Panc1 (cell line): Measurements from ENCODE around the gene SAT2.

Experiments
- POLR2AphosphoS5 ChIP-seq: IDR thresholded peaks from 2 replicates; pipeline ENCODE4 v1.6.1; 2012; ENCODE audit warnings: mild to moderate bottlenecking, low read depth, low read length, moderate library complexity
- TF ChIP-seq, protein P1 (sequence below): fragments of 450-650 bp; IDR thresholded peaks from 2 replicates; pipeline ENCODE4 v1.5.1; 2017; ENCODE audit warnings: mild to moderate bottlenecking
- TF ChIP-seq, protein P2 (sequence below), 2 experiments: IDR thresholded peaks; 2 replicates each; pipeline ENCODE4 v1.6.1; 2011 to 2012; ENCODE audit warnings: low read depth in 2 of 2, control low read depth in 1 of 2, low read length in 1 of 2, mild to moderate bottlenecking in 1 of 2, moderate library complexity in 1 of 2; ENCODE audit not compliant: insufficient read depth in 1 of 2

DNA sequence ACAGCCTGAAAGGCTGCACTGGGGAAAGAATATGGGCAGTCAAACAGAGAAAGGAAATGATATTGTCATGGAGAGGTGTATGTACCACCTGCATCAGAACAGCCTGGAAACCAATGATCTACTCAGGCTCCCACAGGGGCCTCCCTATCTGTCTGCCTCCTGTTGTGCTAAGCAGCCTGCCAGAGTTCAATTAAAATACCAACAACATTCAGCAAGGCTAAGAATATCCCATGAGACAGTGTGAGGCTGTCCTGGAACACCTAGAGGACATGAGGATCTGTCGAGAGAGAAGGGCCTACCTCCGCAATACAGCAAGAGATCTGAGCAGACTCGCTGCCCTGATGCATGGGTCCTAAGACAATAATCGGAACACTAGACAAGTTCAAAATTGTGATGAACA, 21.3 kb downstream of the SAT2 start:
- TF ChIP-seq POLR2AphosphoS5, result no peak
- TF ChIP-seq, protein P1, sequence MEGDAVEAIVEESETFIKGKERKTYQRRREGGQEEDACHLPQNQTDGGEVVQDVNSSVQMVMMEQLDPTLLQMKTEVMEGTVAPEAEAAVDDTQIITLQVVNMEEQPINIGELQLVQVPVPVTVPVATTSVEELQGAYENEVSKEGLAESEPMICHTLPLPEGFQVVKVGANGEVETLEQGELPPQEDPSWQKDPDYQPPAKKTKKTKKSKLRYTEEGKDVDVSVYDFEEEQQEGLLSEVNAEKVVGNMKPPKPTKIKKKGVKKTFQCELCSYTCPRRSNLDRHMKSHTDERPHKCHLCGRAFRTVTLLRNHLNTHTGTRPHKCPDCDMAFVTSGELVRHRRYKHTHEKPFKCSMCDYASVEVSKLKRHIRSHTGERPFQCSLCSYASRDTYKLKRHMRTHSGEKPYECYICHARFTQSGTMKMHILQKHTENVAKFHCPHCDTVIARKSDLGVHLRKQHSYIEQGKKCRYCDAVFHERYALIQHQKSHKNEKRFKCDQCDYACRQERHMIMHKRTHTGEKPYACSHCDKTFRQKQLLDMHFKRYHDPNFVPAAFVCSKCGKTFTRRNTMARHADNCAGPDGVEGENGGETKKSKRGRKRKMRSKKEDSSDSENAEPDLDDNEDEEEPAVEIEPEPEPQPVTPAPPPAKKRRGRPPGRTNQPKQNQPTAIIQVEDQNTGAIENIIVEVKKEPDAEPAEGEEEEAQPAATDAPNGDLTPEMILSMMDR, result no peak
- TF ChIP-seq, protein P2, sequence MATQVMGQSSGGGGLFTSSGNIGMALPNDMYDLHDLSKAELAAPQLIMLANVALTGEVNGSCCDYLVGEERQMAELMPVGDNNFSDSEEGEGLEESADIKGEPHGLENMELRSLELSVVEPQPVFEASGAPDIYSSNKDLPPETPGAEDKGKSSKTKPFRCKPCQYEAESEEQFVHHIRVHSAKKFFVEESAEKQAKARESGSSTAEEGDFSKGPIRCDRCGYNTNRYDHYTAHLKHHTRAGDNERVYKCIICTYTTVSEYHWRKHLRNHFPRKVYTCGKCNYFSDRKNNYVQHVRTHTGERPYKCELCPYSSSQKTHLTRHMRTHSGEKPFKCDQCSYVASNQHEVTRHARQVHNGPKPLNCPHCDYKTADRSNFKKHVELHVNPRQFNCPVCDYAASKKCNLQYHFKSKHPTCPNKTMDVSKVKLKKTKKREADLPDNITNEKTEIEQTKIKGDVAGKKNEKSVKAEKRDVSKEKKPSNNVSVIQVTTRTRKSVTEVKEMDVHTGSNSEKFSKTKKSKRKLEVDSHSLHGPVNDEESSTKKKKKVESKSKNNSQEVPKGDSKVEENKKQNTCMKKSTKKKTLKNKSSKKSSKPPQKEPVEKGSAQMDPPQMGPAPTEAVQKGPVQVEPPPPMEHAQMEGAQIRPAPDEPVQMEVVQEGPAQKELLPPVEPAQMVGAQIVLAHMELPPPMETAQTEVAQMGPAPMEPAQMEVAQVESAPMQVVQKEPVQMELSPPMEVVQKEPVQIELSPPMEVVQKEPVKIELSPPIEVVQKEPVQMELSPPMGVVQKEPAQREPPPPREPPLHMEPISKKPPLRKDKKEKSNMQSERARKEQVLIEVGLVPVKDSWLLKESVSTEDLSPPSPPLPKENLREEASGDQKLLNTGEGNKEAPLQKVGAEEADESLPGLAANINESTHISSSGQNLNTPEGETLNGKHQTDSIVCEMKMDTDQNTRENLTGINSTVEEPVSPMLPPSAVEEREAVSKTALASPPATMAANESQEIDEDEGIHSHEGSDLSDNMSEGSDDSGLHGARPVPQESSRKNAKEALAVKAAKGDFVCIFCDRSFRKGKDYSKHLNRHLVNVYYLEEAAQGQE (IDR thresholded peaks at IDR 0.05; ENCODE audit: insufficient read depth in 1 of 2, low read depth in 2 of 2, low read length in 1 of 2), result no peak
